Brain microvascular endothelial cell (primary cell): Measurements from ENCODE around the gene MARCHF6.

Source experiments
- DNase-seq: peaks from one replicate; pipeline ENCODE4 v3.0.0-alpha.2; 2020
- H3K27ac ChIP-seq: fragments of 250-450 bp; sonication (Bioruptor Pico); 2 replicates; pipeline ENCODE4 v1.5.1; 2020; ENCODE audit warnings: mild to moderate bottlenecking, moderate library complexity
- H3K27me3 ChIP-seq: fragments of 250-450 bp; sonication (Bioruptor Pico); replicated peaks from 2 replicates; pipeline ENCODE4 v1.5.1; 2020; ENCODE audit warnings: mild to moderate bottlenecking
- H3K36me3 ChIP-seq: fragments of 250-450 bp; sonication (Bioruptor Pico); replicated peaks from 2 replicates; pipeline ENCODE4 v1.5.1; 2020; ENCODE audit warnings: mild to moderate bottlenecking
- H3K4me3 ChIP-seq: 2 replicates; pipeline ENCODE4 v1.5.1; 2011; ENCODE audit warnings: low read depth, mild to moderate bottlenecking, control low read depth, low read length, moderate library complexity
- CTCF ChIP-seq: IDR thresholded peaks from 2 replicates; pipeline ENCODE4 v1.5.1; 2011; ENCODE audit warnings: low read depth, mild to moderate bottlenecking, moderate library complexity, low read length, control low read depth, inconsistent platforms; ENCODE audit errors: missing control alignments
- in situ Hi-C: cut with HindIII; loops from 2 replicates; pipeline ENCODE4 v1.10.0; 2017; ENCODE audit warnings: low sequenced_read_pairs, low pct_ligation_motif_present

MARCHF6 gene

GRCh38 chr5:10393491-10393890 is 40.0 kb downstream of the MARCHF6 start:
- DNase-seq, result no peak
- in situ Hi-C loops, result no loop called here
- H3K36me3 ChIP-seq, result peaks cover 46% of the 10 kb centered on the region
- no peaks in the 10 kb centered on the region for H3K27me3 ChIP-seq
- no peak for TF ChIP-seq CTCF
- peak overlapping the region; percentile 27 for H3K27ac ChIP-seq
- no peak overlapping the region for H3K4me3 ChIP-seq

GRCh38 chr5:10396552-10396951 is 43.1 kb downstream of the MARCHF6 start:
- no peak for TF ChIP-seq CTCF
- Histone ChIP-seq H3K4me3 (no peak overlapping the region), H3K27me3 (no peaks in the 10 kb centered on the region), H3K27ac (no peak overlapping the region), H3K36me3 (peaks cover 38% of the 10 kb centered on the region)
- no peak for DNase-seq
- in situ Hi-C loops, result no loop called here

DNA sequence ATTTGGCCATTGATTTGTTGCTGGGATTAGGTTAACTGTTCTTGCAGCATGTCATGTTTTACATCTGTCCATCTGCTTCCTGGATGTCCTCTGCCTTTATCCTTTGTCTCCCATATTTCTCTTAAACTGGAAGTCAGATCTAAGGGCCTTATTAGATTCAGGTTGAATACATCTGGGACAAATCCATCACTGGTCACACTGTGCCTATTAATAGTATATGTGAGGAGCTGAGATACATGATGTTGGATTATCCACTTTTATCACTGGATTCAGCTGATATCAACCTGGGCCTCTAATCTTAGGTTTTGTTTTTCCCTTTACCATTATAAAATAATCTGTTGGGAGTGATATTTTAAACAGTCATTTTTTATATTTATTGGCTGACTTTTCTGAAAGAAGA is 46.3 kb downstream of the MARCHF6 start:
- Histone ChIP-seq H3K27ac (no peak overlapping the region), H3K4me3 (no peak overlapping the region), H3K36me3 (peaks cover 46% of the 10 kb centered on the region), H3K27me3 (no peaks in the 10 kb centered on the region)
- in situ Hi-C loops, result no loop called here
- DNase-seq, result no peak
- no peak for TF ChIP-seq CTCF

- no peak for TF ChIP-seq CTCF
- in situ Hi-C loops, result no loop called here
- no peak overlapping the region for H3K4me3 ChIP-seq
- no peak for DNase-seq
- peaks cover 44% of the 10 kb centered on the region for H3K36me3 ChIP-seq
- H3K27ac ChIP-seq, result no peak overlapping the region
- H3K27me3 ChIP-seq, result no peaks in the 10 kb centered on the region
Measured at GRCh38 chr5:10400411-10400810, 46.9 kb downstream of the MARCHF6 start.

DNA sequence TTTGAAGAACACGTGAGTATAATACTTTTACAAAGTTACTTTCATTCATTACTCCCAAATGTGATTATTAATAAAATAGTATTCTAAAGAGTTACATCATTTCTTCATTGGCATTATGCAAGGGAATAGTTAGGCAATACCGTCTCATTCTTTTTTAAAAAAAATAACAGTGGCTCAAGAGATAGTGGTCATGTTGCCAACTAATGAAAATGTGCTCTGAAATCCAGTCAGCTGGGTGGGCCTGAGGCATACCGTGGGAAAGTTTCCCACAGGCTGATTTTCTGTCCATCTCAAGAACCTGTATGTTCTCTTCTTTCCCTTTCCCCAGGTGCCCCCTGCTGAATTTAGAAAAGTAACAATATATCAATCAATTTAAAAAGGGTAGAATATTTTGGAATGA is 47.3 kb downstream of the MARCHF6 start:
- no peak overlapping the region for H3K4me3 ChIP-seq
- in situ Hi-C loops, result no loop called here
- no peak for TF ChIP-seq CTCF
- no peak overlapping the region for H3K27ac ChIP-seq
- H3K27me3 ChIP-seq, result no peaks in the 10 kb centered on the region
- no peak for DNase-seq
- peaks cover 42% of the 10 kb centered on the region for H3K36me3 ChIP-seq

GRCh38 chr5:10401498-10401897 is 48.0 kb downstream of the MARCHF6 start:
- no peak for TF ChIP-seq CTCF
- no peak for DNase-seq
- no peak overlapping the region for H3K4me3 ChIP-seq
- peaks cover 42% of the 10 kb centered on the region for H3K36me3 ChIP-seq
- no peak overlapping the region for H3K27ac ChIP-seq
- in situ Hi-C loops, result no loop called here
- H3K27me3 ChIP-seq, result no peaks in the 10 kb centered on the region
